ENCODE data around the gene RAB28.

- TF ChIP-seq CTCF (optimal IDR thresholded peaks at IDR 0.05 in 1 of 3, IDR thresholded peaks at IDR 0.05 in 1 of 3, conservative IDR thresholded peaks at IDR 0.05 in 1 of 3; ENCODE audit: extremely low read depth in 1 of 3, insufficient read depth in 2 of 3, low read length in 3 of 3) (no peak), EZH2 (IDR thresholded peaks at IDR 0.05; ENCODE audit: low read length) (no peak)
Observed at GRCh38 chr4:13484749-13485221, 645 bp upstream of the RAB28 start.
